GM23338 (cell line): Measurements from ENCODE around the gene TFDP3. TPM values are rescaled to one million over a fixed set of nuclear protein-coding genes. Genes with fewer than 3 reads are reported as not detected.

Experiments used
- ATAC-seq: fragments of 200-7000 bp; cut with Tn5 transposase; 3 replicates; pipeline ENCODE4 v1.9.1; 2020
- DNase-seq: peaks from one replicate; pipeline ENCODE4 v3.0.0-alpha.2; 2015; ENCODE audit warnings: low spot score
- H2AFZ ChIP-seq: fragments of 200-600 bp; sonication (generic); 2 replicates; pipeline ENCODE4 v1.8.0; 2016; ENCODE audit warnings: antibody characterized with exemption, mild to moderate bottlenecking, moderate library complexity
- H3F3A ChIP-seq: fragments of 200-600 bp; sonication (generic); replicated peaks from 2 replicates; pipeline ENCODE4 v1.8.0; 2017; ENCODE audit warnings: antibody characterized with exemption, mixed run types, low read depth
- H3K27ac ChIP-seq: fragments of 200-600 bp; sonication (generic); 2 replicates; pipeline ENCODE4 v1.6.1; 2016; ENCODE audit warnings: low read depth
- H3K27me3 ChIP-seq: fragments of 200-600 bp; sonication (generic); 2 replicates; pipeline ENCODE4 v1.8.0; 2016; ENCODE audit warnings: mild to moderate bottlenecking, mixed run types, moderate library complexity; ENCODE audit not compliant: insufficient read depth
- H3K36me3 ChIP-seq: fragments of 200-600 bp; sonication (generic); 2 replicates; pipeline ENCODE4 v1.8.0; 2016; ENCODE audit warnings: mild to moderate bottlenecking; ENCODE audit not compliant: insufficient read depth
- H3K4me1 ChIP-seq: fragments of 200-600 bp; sonication (generic); 2 replicates; pipeline ENCODE4 v1.8.0; 2016; ENCODE audit warnings: mild to moderate bottlenecking, moderate library complexity; ENCODE audit not compliant: insufficient read depth
- H3K4me2 ChIP-seq: fragments of 200-600 bp; sonication (generic); 2 replicates; pipeline ENCODE4 v1.7.1; 2017; ENCODE audit warnings: mixed run types
- H3K4me3 ChIP-seq: fragments of 200-600 bp; sonication (generic); 2 replicates; pipeline ENCODE4 v1.6.1; 2016; ENCODE audit warnings: mixed run types
- H3K79me2 ChIP-seq: fragments of 200-600 bp; sonication (generic); replicated peaks from 2 replicates; pipeline ENCODE4 v1.8.0; 2017; ENCODE audit warnings: mild to moderate bottlenecking; ENCODE audit not compliant: insufficient read depth
- H3K9me2 ChIP-seq: fragments of 200-600 bp; sonication (generic); 2 replicates; pipeline ENCODE4 v1.8.0; 2017; ENCODE audit not compliant: insufficient read depth
- H4K20me1 ChIP-seq: fragments of 200-600 bp; sonication (generic); replicated peaks from 2 replicates; pipeline ENCODE4 v1.8.0; 2017; ENCODE audit warnings: mild to moderate bottlenecking; ENCODE audit not compliant: insufficient read depth
- H3K27ac Mint-ChIP-seq: 2 replicates; pipeline ENCODE4 v1.8.0; 2020; ENCODE audit warnings: inconsistent platforms, mild to moderate bottlenecking, moderate library complexity, mixed read lengths
- H3K27me3 Mint-ChIP-seq: 3 replicates; pipeline ENCODE4 v1.8.0; 2022; ENCODE audit warnings: low read depth, mild to moderate bottlenecking, moderate library complexity, mixed read lengths, inconsistent platforms; ENCODE audit not compliant: insufficient read depth, poor library complexity
- H3K36me3 Mint-ChIP-seq: 3 replicates; pipeline ENCODE4 v1.8.0; 2021; ENCODE audit warnings: low read depth, mild to moderate bottlenecking, inconsistent platforms, moderate library complexity, mixed read lengths
- H3K4me1 Mint-ChIP-seq: 3 replicates; pipeline ENCODE4 v1.8.0; 2020; ENCODE audit warnings: mild to moderate bottlenecking, inconsistent platforms, mixed read lengths
- H3K4me3 Mint-ChIP-seq: 3 replicates; pipeline ENCODE4 v1.8.0; 2021; ENCODE audit warnings: moderate library complexity, mild to moderate bottlenecking, inconsistent platforms, mixed read lengths
- H3K9me3 Mint-ChIP-seq: 3 replicates; pipeline ENCODE4 v1.8.0; 2020; ENCODE audit warnings: moderate library complexity, mild to moderate bottlenecking, inconsistent platforms, mixed read lengths
- CREB1 ChIP-seq: fragments of 250-450 bp; sonication (Bioruptor Pico); IDR thresholded peaks from 2 replicates; pipeline ENCODE4 v1.5.0; 2020; ENCODE audit warnings: low read depth, mild to moderate bottlenecking, moderate library complexity
- EZH2 ChIP-seq: fragments of 200-600 bp; sonication (generic); IDR thresholded peaks from one replicate; pipeline ENCODE4 v1.8.0; 2017; ENCODE audit warnings: antibody characterized with exemption, mild to moderate bottlenecking, low read depth; ENCODE audit not compliant: unreplicated experiment
- EZH2phosphoT487 ChIP-seq: fragments of 200-600 bp; sonication (generic); IDR thresholded peaks from one replicate; pipeline ENCODE4 v1.8.1; 2018; ENCODE audit warnings: antibody characterized with exemption; ENCODE audit not compliant: unreplicated experiment
- JUNB ChIP-seq: IDR thresholded peaks from one replicate; pipeline ENCODE4 v1.6.1; 2016; ENCODE audit warnings: antibody characterized with exemption; ENCODE audit not compliant: unreplicated experiment
- NANOG ChIP-seq: IDR thresholded peaks from 2 replicates; pipeline ENCODE4 v1.6.1; 2016; ENCODE audit warnings: antibody characterized with exemption, borderline replicate concordance
- POLR2AphosphoS5 ChIP-seq: IDR thresholded peaks from 2 replicates; pipeline ENCODE4 v1.6.1; 2016; ENCODE audit warnings: antibody characterized with exemption, low read depth
- STAT1 ChIP-seq: IDR thresholded peaks from one replicate; pipeline ENCODE4 v1.6.1; 2016; ENCODE audit warnings: antibody characterized with exemption; ENCODE audit not compliant: unreplicated experiment
- ZNF114 ChIP-seq: fragments of 250-450 bp; sonication (Bioruptor Pico); IDR thresholded peaks from 2 replicates; pipeline ENCODE4 v1.5.0; 2020; ENCODE audit warnings: mild to moderate bottlenecking, moderate library complexity
- ZNF331 ChIP-seq: fragments of 250-450 bp; sonication (Bioruptor Pico); IDR thresholded peaks from 2 replicates; pipeline ENCODE4 v1.5.0; 2020; ENCODE audit warnings: low read depth, mild to moderate bottlenecking, moderate library complexity
- polyA plus RNA-seq: library from polyadenylated mRNA; unstranded; fragments of >200 nt; fragmentation: Nextera tagmentation; extraction: Ambion mirVana; gene quantifications from 2 replicates; pipeline ENCODE4 v1.2.1, GENCODE V29; 2016
- total RNA-seq: library from RNA; depleted of rRNA; stranded (reverse); fragments of >200 nt; shearing (Covaris generic); gene quantifications from 2 replicates; pipeline ENCODE4 v1.2.3, GENCODE V29; 2014
- TF ChIP-seq, protein P1 (sequence below): IDR thresholded peaks from 2 replicates; pipeline ENCODE4 v1.6.1; 2016; ENCODE audit warnings: antibody characterized with exemption
- TF ChIP-seq, protein P2 (sequence below): fragments of 250-450 bp; sonication (Bioruptor Pico); IDR thresholded peaks from 2 replicates; pipeline ENCODE4 v1.5.0; 2020; ENCODE audit warnings: mild to moderate bottlenecking, moderate library complexity
- TF ChIP-seq, protein P3 (sequence below): IDR thresholded peaks from one replicate; pipeline ENCODE4 v1.6.1; 2018; ENCODE audit warnings: antibody characterized with exemption; ENCODE audit not compliant: unreplicated experiment
- TF ChIP-seq, protein P4 (sequence below), 2 experiments: fragments of 200-600 bp in 1 of 2; sonication (generic) in 1 of 2; conservative IDR thresholded peaks; 2 replicates each; pipeline versions ENCODE4 v1.5.1 to v1.6.1; 2016 to 2017; ENCODE audit warnings: antibody characterized with exemption in 2 of 2, low read depth in 2 of 2, mild to moderate bottlenecking in 2 of 2, moderate library complexity in 1 of 2

Gene TFDP3
- total and polyA plus RNA-seq, 2 experiments from 2014 or later, result not detected

DNA sequence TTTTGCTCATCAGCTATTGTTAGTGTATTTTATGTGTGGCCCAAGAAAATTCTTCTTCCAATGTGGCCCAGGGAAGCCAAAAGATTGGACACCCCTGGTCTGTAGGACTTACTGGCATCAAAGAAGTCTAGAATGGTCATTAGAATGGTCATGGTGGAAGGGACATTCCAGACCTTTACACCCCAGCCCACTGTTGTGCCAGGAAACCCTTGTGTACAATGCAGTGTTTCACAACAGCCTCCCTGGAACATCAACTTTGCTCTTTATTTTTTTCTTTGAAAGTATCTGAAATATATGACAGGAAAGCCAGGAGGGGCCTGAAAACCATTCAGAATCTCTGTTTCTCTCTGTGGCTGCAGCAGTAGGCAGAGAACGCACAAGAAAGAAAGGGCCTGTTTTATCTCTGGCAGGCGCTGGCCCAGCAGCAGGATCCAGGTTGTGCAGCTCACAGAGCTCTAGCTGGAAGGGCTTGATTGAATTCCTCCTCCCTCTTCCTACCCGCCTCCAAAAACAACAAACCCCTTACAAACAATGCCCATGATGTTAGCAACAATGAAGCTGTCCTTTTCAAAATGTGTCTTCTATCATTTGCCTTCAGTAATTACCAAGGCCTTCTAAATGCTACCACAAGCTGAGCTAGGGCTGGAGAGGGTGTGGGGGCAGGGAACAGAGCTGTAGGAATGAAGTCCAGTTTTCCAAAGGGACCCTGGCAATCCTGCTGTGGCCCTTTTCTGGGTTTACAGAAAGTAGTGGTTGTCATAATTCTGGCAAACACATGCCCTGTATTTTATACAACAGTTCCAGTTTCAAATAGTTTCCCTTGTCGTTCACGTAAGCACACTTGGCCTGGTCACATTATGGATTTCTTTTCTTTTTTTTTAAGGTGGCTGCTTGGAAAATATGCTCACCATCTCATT lies 32.3 kb upstream of the TFDP3 start:
- H3F3A ChIP-seq, result no peaks in the 10 kb centered on the region
- no peak for DNase-seq
- no peak overlapping the region for H3K4me2 ChIP-seq
- peaks cover 25% of the 10 kb centered on the region for H3K4me1 ChIP-seq
- H3K79me2 ChIP-seq, result no peaks in the 10 kb centered on the region
- no peaks in the 10 kb centered on the region for H3K36me3 ChIP-seq
- Mint-ChIP-seq H3K27ac (no peak overlapping the region), H3K27me3 (no peaks in the 10 kb centered on the region), H3K4me1 (peaks cover 43% of the 10 kb centered on the region), H3K9me3 (peaks cover 23% of the 10 kb centered on the region), H3K4me3 (no peak overlapping the region), H3K36me3 (peaks cover 19% of the 10 kb centered on the region; the same call in 2 of the 3 replicates)
- H3K4me3 ChIP-seq, result no peak overlapping the region
- H4K20me1 ChIP-seq, result no peaks in the 10 kb centered on the region
- ATAC-seq, result peak; percentile 67
- H2AFZ ChIP-seq, result 0 out of 2 replicates have a peak overlapping the region, but pooled peaks have one; percentile 28
- H3K27ac ChIP-seq, result no peak overlapping the region
- H3K9me2 ChIP-seq, result no peaks in the 10 kb centered on the region
- no peaks in the 10 kb centered on the region for H3K27me3 ChIP-seq
- TF ChIP-seq, protein P1, sequence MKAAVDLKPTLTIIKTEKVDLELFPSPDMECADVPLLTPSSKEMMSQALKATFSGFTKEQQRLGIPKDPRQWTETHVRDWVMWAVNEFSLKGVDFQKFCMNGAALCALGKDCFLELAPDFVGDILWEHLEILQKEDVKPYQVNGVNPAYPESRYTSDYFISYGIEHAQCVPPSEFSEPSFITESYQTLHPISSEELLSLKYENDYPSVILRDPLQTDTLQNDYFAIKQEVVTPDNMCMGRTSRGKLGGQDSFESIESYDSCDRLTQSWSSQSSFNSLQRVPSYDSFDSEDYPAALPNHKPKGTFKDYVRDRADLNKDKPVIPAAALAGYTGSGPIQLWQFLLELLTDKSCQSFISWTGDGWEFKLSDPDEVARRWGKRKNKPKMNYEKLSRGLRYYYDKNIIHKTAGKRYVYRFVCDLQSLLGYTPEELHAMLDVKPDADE, result no peak
- TF ChIP-seq, protein P2, sequence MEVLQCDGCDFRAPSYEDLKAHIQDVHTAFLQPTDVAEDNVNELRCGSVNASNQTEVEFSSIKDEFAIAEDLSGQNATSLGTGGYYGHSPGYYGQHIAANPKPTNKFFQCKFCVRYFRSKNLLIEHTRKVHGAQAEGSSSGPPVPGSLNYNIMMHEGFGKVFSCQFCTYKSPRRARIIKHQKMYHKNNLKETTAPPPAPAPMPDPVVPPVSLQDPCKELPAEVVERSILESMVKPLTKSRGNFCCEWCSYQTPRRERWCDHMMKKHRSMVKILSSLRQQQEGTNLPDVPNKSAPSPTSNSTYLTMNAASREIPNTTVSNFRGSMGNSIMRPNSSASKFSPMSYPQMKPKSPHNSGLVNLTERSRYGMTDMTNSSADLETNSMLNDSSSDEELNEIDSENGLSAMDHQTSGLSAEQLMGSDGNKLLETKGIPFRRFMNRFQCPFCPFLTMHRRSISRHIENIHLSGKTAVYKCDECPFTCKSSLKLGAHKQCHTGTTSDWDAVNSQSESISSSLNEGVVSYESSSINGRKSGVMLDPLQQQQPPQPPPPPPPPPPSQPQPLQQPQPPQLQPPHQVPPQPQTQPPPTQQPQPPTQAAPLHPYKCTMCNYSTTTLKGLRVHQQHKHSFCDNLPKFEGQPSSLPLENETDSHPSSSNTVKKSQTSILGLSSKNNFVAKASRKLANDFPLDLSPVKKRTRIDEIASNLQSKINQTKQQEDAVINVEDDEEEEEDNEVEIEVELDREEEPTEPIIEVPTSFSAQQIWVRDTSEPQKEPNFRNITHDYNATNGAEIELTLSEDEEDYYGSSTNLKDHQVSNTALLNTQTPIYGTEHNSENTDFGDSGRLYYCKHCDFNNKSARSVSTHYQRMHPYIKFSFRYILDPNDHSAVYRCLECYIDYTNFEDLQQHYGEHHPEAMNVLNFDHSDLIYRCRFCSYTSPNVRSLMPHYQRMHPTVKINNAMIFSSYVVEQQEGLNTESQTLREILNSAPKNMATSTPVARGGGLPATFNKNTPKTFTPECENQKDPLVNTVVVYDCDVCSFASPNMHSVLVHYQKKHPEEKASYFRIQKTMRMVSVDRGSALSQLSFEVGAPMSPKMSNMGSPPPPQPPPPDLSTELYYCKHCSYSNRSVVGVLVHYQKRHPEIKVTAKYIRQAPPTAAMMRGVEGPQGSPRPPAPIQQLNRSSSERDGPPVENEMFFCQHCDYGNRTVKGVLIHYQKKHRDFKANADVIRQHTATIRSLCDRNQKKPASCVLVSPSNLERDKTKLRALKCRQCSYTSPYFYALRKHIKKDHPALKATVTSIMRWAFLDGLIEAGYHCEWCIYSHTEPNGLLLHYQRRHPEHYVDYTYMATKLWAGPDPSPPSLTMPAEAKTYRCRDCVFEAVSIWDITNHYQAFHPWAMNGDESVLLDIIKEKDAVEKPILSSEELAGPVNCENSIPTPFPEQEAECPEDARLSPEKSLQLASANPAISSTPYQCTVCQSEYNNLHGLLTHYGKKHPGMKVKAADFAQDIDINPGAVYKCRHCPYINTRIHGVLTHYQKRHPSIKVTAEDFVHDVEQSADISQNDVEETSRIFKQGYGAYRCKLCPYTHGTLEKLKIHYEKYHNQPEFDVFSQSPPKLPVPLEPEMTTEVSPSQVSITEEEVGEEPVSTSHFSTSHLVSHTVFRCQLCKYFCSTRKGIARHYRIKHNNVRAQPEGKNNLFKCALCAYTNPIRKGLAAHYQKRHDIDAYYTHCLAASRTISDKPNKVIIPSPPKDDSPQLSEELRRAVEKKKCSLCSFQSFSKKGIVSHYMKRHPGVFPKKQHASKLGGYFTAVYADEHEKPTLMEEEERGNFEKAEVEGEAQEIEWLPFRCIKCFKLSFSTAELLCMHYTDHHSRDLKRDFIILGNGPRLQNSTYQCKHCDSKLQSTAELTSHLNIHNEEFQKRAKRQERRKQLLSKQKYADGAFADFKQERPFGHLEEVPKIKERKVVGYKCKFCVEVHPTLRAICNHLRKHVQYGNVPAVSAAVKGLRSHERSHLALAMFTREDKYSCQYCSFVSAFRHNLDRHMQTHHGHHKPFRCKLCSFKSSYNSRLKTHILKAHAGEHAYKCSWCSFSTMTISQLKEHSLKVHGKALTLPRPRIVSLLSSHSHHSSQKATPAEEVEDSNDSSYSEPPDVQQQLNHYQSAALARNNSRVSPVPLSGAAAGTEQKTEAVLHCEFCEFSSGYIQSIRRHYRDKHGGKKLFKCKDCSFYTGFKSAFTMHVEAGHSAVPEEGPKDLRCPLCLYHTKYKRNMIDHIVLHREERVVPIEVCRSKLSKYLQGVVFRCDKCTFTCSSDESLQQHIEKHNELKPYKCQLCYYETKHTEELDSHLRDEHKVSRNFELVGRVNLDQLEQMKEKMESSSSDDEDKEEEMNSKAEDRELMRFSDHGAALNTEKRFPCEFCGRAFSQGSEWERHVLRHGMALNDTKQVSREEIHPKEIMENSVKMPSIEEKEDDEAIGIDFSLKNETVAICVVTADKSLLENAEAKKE (CRISPR knock-in tag), result no peak
- no peak for TF ChIP-seq NANOG
- TF ChIP-seq, protein P3, sequence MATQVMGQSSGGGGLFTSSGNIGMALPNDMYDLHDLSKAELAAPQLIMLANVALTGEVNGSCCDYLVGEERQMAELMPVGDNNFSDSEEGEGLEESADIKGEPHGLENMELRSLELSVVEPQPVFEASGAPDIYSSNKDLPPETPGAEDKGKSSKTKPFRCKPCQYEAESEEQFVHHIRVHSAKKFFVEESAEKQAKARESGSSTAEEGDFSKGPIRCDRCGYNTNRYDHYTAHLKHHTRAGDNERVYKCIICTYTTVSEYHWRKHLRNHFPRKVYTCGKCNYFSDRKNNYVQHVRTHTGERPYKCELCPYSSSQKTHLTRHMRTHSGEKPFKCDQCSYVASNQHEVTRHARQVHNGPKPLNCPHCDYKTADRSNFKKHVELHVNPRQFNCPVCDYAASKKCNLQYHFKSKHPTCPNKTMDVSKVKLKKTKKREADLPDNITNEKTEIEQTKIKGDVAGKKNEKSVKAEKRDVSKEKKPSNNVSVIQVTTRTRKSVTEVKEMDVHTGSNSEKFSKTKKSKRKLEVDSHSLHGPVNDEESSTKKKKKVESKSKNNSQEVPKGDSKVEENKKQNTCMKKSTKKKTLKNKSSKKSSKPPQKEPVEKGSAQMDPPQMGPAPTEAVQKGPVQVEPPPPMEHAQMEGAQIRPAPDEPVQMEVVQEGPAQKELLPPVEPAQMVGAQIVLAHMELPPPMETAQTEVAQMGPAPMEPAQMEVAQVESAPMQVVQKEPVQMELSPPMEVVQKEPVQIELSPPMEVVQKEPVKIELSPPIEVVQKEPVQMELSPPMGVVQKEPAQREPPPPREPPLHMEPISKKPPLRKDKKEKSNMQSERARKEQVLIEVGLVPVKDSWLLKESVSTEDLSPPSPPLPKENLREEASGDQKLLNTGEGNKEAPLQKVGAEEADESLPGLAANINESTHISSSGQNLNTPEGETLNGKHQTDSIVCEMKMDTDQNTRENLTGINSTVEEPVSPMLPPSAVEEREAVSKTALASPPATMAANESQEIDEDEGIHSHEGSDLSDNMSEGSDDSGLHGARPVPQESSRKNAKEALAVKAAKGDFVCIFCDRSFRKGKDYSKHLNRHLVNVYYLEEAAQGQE, result no peak
- no peak for TF ChIP-seq JUNB
- no peak for TF ChIP-seq ZNF331 (CRISPR knock-in tag)
- TF ChIP-seq STAT1, result no peak
- TF ChIP-seq CREB1 (CRISPR knock-in tag), result no peak
- TF ChIP-seq EZH2, result no peak
- no peak for TF ChIP-seq ZNF114 (CRISPR knock-in tag)
- no peak for TF ChIP-seq EZH2phosphoT487
- TF ChIP-seq, protein P4, sequence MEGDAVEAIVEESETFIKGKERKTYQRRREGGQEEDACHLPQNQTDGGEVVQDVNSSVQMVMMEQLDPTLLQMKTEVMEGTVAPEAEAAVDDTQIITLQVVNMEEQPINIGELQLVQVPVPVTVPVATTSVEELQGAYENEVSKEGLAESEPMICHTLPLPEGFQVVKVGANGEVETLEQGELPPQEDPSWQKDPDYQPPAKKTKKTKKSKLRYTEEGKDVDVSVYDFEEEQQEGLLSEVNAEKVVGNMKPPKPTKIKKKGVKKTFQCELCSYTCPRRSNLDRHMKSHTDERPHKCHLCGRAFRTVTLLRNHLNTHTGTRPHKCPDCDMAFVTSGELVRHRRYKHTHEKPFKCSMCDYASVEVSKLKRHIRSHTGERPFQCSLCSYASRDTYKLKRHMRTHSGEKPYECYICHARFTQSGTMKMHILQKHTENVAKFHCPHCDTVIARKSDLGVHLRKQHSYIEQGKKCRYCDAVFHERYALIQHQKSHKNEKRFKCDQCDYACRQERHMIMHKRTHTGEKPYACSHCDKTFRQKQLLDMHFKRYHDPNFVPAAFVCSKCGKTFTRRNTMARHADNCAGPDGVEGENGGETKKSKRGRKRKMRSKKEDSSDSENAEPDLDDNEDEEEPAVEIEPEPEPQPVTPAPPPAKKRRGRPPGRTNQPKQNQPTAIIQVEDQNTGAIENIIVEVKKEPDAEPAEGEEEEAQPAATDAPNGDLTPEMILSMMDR (conservative IDR thresholded peaks at IDR 0.05; ENCODE audit: low read depth in 2 of 2), result no peak
- no peak for TF ChIP-seq POLR2AphosphoS5
